ENCODE results near the gene SLC13A1.

SLC13A1 gene

GRCh38 chr7:123184271-123184670, 15.5 kb downstream of the SLC13A1 start:
- H3K4me3 ChIP-seq (ENCODE audit: low read depth, low read length): no peak overlapping the region
- no peak for DNase-seq (ENCODE audit: low read depth, low spot score)
- in situ Hi-C loops (cut with HindIII; ENCODE audit: low sequenced_read_pairs): no loop called here
- TF ChIP-seq CTCF (IDR thresholded peaks at IDR 0.05; ENCODE audit: low read depth, low read length): no peak

GRCh38 chr7:123183431-123183830, 16.3 kb downstream of the SLC13A1 start:
- no peak for DNase-seq (ENCODE audit: low read depth, low spot score)
- H3K4me3 ChIP-seq (ENCODE audit: low read depth, low read length): no peak overlapping the region
- in situ Hi-C loops (cut with HindIII; ENCODE audit: low sequenced_read_pairs): no loop called here
- no peak for TF ChIP-seq CTCF (IDR thresholded peaks at IDR 0.05; ENCODE audit: low read depth, low read length)

GRCh38 chr7:123177442-123177841, 22.3 kb downstream of the SLC13A1 start:
- in situ Hi-C loops (cut with HindIII; ENCODE audit: low sequenced_read_pairs): no loop called here
- no peak overlapping the region for H3K4me3 ChIP-seq (ENCODE audit: low read depth, low read length)
- no peak for TF ChIP-seq CTCF (IDR thresholded peaks at IDR 0.05; ENCODE audit: low read depth, low read length)
- DNase-seq (ENCODE audit: low read depth, low spot score): no peak

- DNase-seq (ENCODE audit: low read depth, low spot score): no peak
- no peak for TF ChIP-seq CTCF (IDR thresholded peaks at IDR 0.05; ENCODE audit: low read depth, low read length)
- H3K4me3 ChIP-seq (ENCODE audit: low read depth, low read length): no peak overlapping the region
- in situ Hi-C loops (cut with HindIII; ENCODE audit: low sequenced_read_pairs): no loop called here
Measured at GRCh38 chr7:123170333-123171246, 29.2 kb downstream of the SLC13A1 start.

GRCh38 chr7:123169065-123169464, 30.7 kb downstream of the SLC13A1 start:
- H3K4me3 ChIP-seq (ENCODE audit: low read depth, low read length): no peak overlapping the region
- in situ Hi-C loops (cut with HindIII; ENCODE audit: low sequenced_read_pairs): no loop called here
- DNase-seq (ENCODE audit: low read depth, low spot score): no peak
- TF ChIP-seq CTCF (IDR thresholded peaks at IDR 0.05; ENCODE audit: low read depth, low read length): no peak

GRCh38 chr7:123157606-123158005, 42.2 kb downstream of the SLC13A1 start:
- DNase-seq (ENCODE audit: low read depth, low spot score): no peak
- in situ Hi-C loops (cut with HindIII; ENCODE audit: low sequenced_read_pairs): no loop called here
- no peak overlapping the region for H3K4me3 ChIP-seq (ENCODE audit: low read depth, low read length)
- TF ChIP-seq CTCF (IDR thresholded peaks at IDR 0.05; ENCODE audit: low read depth, low read length): no peak
